Calu3 (cell line): ENCODE measurements around the gene SYPL1. TPM values are rescaled to one million over a fixed set of nuclear protein-coding genes. Genes with fewer than 3 reads are reported as not detected.
A peak's percentile ranks its signal among the peaks of the same experiment; 100 is the strongest.

Experiments
- BruUV-seq: library from RNA; stranded (reverse); fragments of 400-500 nt; replicated peaks from 2 replicates; lab custom pipeline; 2021; lab: Mats Ljungman, UMichigan
- CTCF ChIA-PET: fragments of 300-600 bp; sonication (Branson Sonifier 250); formaldehyde crosslinking; loops from one replicate; lab custom pipeline; 2022; ENCODE audit warnings: antibody characterized with exemption; lab: Charles Lee
- DNase-seq: peaks from one replicate; pipeline ENCODE4 v3.0.0; 2022
- H3K27ac Mint-ChIP-seq: one replicate; pipeline ENCODE4 v1.8.0; 2022; ENCODE audit warnings: mixed read lengths; ENCODE audit not compliant: unreplicated experiment
- H3K27me3 Mint-ChIP-seq: one replicate; pipeline ENCODE4 v1.8.0; 2022; ENCODE audit warnings: mixed read lengths; ENCODE audit not compliant: unreplicated experiment
- H3K36me3 Mint-ChIP-seq: one replicate; pipeline ENCODE4 v1.8.0; 2022; ENCODE audit warnings: mild to moderate bottlenecking, moderate library complexity, mixed read lengths; ENCODE audit not compliant: insufficient read depth, unreplicated experiment
- H3K4me1 Mint-ChIP-seq: one replicate; pipeline ENCODE4 v1.8.0; 2022; ENCODE audit warnings: mild to moderate bottlenecking, low read depth, mixed read lengths; ENCODE audit not compliant: unreplicated experiment
- H3K4me3 Mint-ChIP-seq: one replicate; pipeline ENCODE4 v1.8.0; 2022; ENCODE audit warnings: mild to moderate bottlenecking, low read depth, moderate library complexity, mixed read lengths; ENCODE audit not compliant: unreplicated experiment
- H3K9me3 Mint-ChIP-seq: one replicate; pipeline ENCODE4 v1.8.0; 2022; ENCODE audit warnings: low read depth, mixed read lengths; ENCODE audit not compliant: unreplicated experiment
- intact Hi-C: fragments of 100-400 bp; cut with micrococcal nuclease; formaldehyde crosslinking; loops from one replicate; pipeline ENCODE4 v1.10.0; 2022; ENCODE audit not compliant: unreplicated experiment
- total RNA-seq: library from RNA; stranded (reverse); gene quantifications from 2 replicates; pipeline ENCODE4 v1.2.3, GENCODE V29; 2022
- TF ChIP-seq, protein P1 (sequence below): fragments of 200-600 bp; IDR thresholded peaks from one replicate; pipeline ENCODE4 v1.8.0; 2022; ENCODE audit warnings: antibody characterized with exemption; ENCODE audit not compliant: unreplicated experiment

SYPL1 gene
- total RNA-seq, 1 experiment from 2014 or later, result 88.3 TPM

DNA sequence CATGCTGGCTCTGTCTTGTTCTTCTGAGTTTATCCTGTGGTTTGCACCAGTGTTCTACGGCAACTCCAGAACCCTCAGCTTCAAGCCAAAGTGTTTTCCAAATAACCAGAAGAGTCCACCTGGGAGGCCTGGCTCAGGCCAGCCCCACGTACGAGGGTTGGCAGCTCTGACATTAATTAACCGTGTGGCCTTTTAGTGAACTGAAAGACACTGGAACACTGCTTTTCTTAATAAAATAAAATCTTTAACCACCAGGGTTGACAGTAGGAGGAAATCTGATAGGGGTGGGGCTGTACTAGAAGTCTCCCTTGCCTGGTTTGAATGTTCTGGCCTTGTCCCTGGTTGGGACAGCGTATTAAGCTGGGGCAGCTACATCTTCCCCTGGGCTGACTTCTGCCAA is 64.9 kb downstream of the SYPL1 start:
- TF ChIP-seq, protein P1, sequence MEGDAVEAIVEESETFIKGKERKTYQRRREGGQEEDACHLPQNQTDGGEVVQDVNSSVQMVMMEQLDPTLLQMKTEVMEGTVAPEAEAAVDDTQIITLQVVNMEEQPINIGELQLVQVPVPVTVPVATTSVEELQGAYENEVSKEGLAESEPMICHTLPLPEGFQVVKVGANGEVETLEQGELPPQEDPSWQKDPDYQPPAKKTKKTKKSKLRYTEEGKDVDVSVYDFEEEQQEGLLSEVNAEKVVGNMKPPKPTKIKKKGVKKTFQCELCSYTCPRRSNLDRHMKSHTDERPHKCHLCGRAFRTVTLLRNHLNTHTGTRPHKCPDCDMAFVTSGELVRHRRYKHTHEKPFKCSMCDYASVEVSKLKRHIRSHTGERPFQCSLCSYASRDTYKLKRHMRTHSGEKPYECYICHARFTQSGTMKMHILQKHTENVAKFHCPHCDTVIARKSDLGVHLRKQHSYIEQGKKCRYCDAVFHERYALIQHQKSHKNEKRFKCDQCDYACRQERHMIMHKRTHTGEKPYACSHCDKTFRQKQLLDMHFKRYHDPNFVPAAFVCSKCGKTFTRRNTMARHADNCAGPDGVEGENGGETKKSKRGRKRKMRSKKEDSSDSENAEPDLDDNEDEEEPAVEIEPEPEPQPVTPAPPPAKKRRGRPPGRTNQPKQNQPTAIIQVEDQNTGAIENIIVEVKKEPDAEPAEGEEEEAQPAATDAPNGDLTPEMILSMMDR, result no peak
- H3K27ac Mint-ChIP-seq, result no peak overlapping the region
- H3K9me3 Mint-ChIP-seq, result no peaks in the 10 kb centered on the region
- CTCF ChIA-PET, result no interaction called here
- peaks cover 8% of the 10 kb centered on the region for H3K4me1 Mint-ChIP-seq
- no peak for DNase-seq
- H3K4me3 Mint-ChIP-seq, result no peak overlapping the region
- no peaks in the 10 kb centered on the region for H3K36me3 Mint-ChIP-seq
- no TSS peak for BruUV-seq
- H3K27me3 Mint-ChIP-seq, result peaks cover 38% of the 10 kb centered on the region
- intact Hi-C loops, result no loop called here

DNA sequence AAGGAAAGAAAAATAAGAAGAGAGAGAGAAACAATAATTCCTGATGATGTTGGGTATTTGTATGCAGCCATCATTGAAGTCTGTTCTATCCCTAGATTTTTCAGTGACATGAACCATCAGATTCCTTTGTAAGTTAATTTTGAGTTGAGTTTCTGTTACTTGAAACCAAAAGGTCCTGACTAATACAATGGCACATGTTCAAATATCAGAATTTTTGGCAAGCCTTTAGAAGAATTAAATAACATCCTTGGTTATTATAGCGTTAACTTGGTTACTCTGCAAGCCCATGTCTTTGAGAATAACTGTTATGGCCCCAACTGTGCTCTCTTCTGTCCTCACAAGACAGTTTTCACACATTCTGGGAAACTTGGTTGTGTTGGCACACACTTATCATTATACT is 66.5 kb downstream of the SYPL1 start:
- no peak overlapping the region for H3K27ac Mint-ChIP-seq
- H3K4me1 Mint-ChIP-seq, result peaks cover 9% of the 10 kb centered on the region
- H3K4me3 Mint-ChIP-seq, result no peak overlapping the region
- peaks cover 23% of the 10 kb centered on the region for H3K27me3 Mint-ChIP-seq
- intact Hi-C loops, result no loop called here
- CTCF ChIA-PET, result no interaction called here
- no TSS peak for BruUV-seq
- no peaks in the 10 kb centered on the region for H3K36me3 Mint-ChIP-seq
- no peak for DNase-seq
- H3K9me3 Mint-ChIP-seq, result no peaks in the 10 kb centered on the region
- TF ChIP-seq, protein P1, result no peak

DNA sequence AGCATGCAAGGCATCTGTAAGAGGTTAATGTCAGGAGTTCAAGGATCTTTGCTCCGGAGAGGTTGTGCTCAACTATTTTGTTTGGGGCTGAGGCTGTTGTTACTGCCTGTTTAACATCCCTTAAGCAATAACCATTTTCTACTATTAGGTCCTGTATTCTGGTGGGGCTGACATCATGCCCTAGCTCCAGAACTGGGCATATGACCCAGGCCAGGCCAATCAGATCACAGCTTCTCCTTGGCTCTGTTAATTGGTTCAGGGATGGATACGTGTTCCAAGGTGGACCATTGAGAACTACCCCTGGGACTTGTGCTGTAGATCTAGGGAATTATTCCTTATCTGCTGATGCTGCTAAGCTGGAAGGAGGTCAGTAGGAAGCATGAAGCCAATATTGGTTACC is 67.0 kb downstream of the SYPL1 start:
- H3K36me3 Mint-ChIP-seq, result no peaks in the 10 kb centered on the region
- CTCF ChIA-PET, result no interaction called here
- intact Hi-C loops, result no loop called here

DNA sequence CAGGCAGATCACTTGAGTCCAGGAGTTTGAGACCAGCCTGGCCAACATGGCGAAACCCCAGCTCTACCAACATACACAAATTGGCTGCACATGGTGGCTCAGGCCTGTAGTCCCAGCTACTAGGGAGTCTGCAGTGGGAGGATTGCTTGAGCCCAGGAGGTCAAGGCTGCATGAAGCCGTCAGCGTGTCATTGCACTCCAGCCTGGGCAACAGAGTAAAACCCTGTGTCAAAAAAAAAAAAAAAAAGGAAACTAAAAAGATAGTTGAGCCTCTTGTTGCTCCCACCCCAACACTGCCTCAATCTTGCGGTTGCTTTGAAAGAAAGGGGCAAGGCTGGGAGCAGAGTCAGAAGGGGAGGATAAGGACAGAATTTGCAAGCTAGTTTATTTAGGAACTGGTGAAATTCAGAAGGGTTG is 69.9 kb downstream of the SYPL1 start:
- Mint-ChIP-seq H3K27ac (no peak overlapping the region), H3K27me3 (peaks cover 36% of the 10 kb centered on the region), H3K36me3 (no peaks in the 10 kb centered on the region), H3K4me1 (peaks cover 9% of the 10 kb centered on the region), H3K9me3 (no peaks in the 10 kb centered on the region), H3K4me3 (peak overlapping the region; percentile 29)
- BruUV-seq, result no TSS peak
- CTCF ChIA-PET, result interaction anchor here (0.6 to 1.7 kb wide), 8 partner anchors 9 to 1851 kb away, joined by 3 to 10 read pairs (median 4); no protein-coding TSS in a partner anchor
- intact Hi-C loops, result loop anchor here (1.0 to 5.0 kb wide), 3 partner anchors 107 to 450 kb away; no protein-coding TSS in a partner anchor
- no peak for DNase-seq
- TF ChIP-seq, protein P1, result no peak

More for the DNA sequence above, 67.0 kb downstream of the SYPL1 start:
- Mint-ChIP-seq H3K27ac (no peak overlapping the region), H3K4me1 (peaks cover 9% of the 10 kb centered on the region), H3K27me3 (peaks cover 26% of the 10 kb centered on the region), H3K4me3 (no peak overlapping the region), H3K9me3 (no peaks in the 10 kb centered on the region)
- TF ChIP-seq, protein P1, result no peak
- no TSS peak for BruUV-seq
- DNase-seq, result no peak
